Measurements from ENCODE around the gene PTP4A1. TPM values are rescaled to one million over a fixed set of nuclear protein-coding genes. Genes with fewer than 3 reads are reported as not detected.

PTP4A1 gene
- total and polyA plus RNA-seq, 7 donors, result 21.4 to 173 (median 44.5) TPM

- intact Hi-C loops (cut with DNase I), result no loop called here
These were observed 6.3 kb upstream of the PTP4A1 start for GRCh38 chr6:63565727-63566596.

DNA sequence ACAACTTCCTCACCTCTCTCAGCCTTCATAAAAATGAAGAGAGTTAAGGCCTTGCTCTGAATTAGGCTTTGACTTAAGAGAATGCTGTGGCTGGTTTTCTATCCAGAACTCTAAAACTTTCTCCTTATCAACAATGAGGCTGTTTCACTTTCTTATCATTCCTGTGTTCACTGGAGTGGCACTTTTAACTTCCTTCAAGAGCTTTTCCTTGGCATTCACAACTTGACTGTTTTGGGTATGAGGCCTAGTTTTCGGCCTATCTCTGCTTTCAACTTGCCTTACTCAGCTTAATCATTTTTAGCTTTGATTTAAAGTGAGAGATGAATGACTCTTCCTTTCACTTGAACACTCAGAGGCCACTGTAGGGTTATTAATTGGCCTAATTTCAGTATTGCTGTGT is 4.3 kb upstream of the PTP4A1 start:
- intact Hi-C loops (cut with DNase I), result no loop called here
- Histone ChIP-seq H3K4me3 (no peak overlapping the region), H3K36me3 (no peaks in the 10 kb centered on the region), H3K9me3 (no peaks in the 10 kb centered on the region), H3K27ac (no peak overlapping the region), H3K4me1 (peaks cover 0 to 17% (median 4%) of the 10 kb centered on the region in 4 donors), H3K27me3 (no peaks in the 10 kb centered on the region)
- DNase-seq, result no peak
- TF ChIP-seq POLR2AphosphoS5 (IDR thresholded peaks at IDR 0.05) (no peak), EP300 (IDR thresholded peaks at IDR 0.05) (no peak), POLR2A (IDR thresholded peaks at IDR 0.05) (no peak)
- TF ChIP-seq, protein P1, sequence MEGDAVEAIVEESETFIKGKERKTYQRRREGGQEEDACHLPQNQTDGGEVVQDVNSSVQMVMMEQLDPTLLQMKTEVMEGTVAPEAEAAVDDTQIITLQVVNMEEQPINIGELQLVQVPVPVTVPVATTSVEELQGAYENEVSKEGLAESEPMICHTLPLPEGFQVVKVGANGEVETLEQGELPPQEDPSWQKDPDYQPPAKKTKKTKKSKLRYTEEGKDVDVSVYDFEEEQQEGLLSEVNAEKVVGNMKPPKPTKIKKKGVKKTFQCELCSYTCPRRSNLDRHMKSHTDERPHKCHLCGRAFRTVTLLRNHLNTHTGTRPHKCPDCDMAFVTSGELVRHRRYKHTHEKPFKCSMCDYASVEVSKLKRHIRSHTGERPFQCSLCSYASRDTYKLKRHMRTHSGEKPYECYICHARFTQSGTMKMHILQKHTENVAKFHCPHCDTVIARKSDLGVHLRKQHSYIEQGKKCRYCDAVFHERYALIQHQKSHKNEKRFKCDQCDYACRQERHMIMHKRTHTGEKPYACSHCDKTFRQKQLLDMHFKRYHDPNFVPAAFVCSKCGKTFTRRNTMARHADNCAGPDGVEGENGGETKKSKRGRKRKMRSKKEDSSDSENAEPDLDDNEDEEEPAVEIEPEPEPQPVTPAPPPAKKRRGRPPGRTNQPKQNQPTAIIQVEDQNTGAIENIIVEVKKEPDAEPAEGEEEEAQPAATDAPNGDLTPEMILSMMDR (IDR thresholded peaks at IDR 0.05), result no peak
- WGBS, 2 donors, result 78 to 80% methylated on average over 1 of the region's 1 CpG

More at GRCh38 chr6:63565727-63566596, 6.3 kb upstream of the PTP4A1 start:
- H3K9me3 ChIP-seq, result no peaks in the 10 kb centered on the region
- no peaks in the 10 kb centered on the region for H3K36me3 ChIP-seq
- TF ChIP-seq POLR2AphosphoS5 (IDR thresholded peaks at IDR 0.05) (no peak), POLR2A (IDR thresholded peaks at IDR 0.05) (no peak), EP300 (IDR thresholded peaks at IDR 0.05) (no peak)
- TF ChIP-seq, protein P1 (IDR thresholded peaks at IDR 0.05), result no peak
- no peak overlapping the region for H3K27ac ChIP-seq
- H3K4me3 ChIP-seq, result no peak overlapping the region
- peaks cover 0 to 9% (median 0%) of the 10 kb centered on the region in 4 donors for H3K4me1 ChIP-seq
- 72 to 80% methylated on average over 4 of the region's 4 CpGs for WGBS, 2 donors
- H3K27me3 ChIP-seq, result no peaks in the 10 kb centered on the region
- DNase-seq, result no peak

DNA sequence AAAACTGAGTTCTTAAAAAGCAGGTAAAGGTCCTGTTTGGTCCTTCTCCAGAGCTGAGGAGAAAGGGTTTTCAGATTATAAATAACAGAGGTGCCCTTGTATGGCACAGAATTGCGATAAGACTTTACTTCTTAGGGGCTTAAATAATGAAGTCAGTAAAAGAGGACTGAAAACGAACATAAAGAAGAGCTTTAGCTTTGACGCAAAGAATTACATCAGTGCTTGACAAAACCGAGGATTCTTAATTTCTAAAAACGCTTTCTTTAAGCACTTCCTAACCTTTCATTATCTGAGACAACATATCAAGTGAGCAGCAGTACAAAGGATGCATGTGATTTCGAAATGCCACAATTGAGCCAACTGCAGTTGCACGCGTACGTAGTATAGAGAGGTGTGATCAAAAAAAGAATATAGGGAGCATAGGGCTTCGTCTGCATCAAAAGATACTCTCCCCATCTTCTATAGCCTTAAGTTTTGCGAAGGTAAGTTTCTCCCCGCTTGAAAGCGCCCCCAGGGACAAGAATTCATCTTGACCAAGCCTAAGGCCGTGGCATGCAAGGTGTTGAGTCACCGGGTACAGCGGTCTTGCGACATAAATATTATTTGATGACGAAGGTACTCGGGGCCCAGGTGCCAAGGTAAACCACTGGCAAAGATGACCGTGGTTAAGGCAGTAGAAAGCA is 778 bp upstream of the PTP4A1 start:
- DNase-seq, result peak; percentile 83
- TF ChIP-seq, protein P1 (IDR thresholded peaks at IDR 0.05), result no peak
- TF ChIP-seq POLR2A (IDR thresholded peaks at IDR 0.05) (no peak), POLR2AphosphoS5 (IDR thresholded peaks at IDR 0.05) (no peak), EP300 (IDR thresholded peaks at IDR 0.05) (no peak)
- 13 to 18% methylated on average over 20 of the region's 20 CpGs for WGBS, 2 donors
- Histone ChIP-seq H3K4me3 (peak overlapping the region; percentile 81 to 100 (median 95)), H3K27ac (peak overlapping the region; percentile 97 to 100 (median 100)), H3K27me3 (no peaks in the 10 kb centered on the region), H3K9me3 (no peaks in the 10 kb centered on the region), H3K4me1 (peaks cover 0 to 36% (median 19%) of the 10 kb centered on the region in 4 donors), H3K36me3 (peaks cover 0 to 3% (median 2%) of the 10 kb centered on the region in 4 donors)
- intact Hi-C loops (cut with DNase I), result loop anchor here (2.0 kb wide), 4 partner anchors 61 to 219 kb away; partner anchors contain the start of gene PHF3

- no peak for DNase-seq
- intact Hi-C loops (cut with DNase I), result loop anchor here (2.0 kb wide), 4 partner anchors 62 to 220 kb away; partner anchors contain the start of gene PHF3
These were observed 431 bp downstream of the PTP4A1 start for GRCh38 chr6:63572747-63573075.

More at GRCh38 chr6:63572747-63573075, 431 bp downstream of the PTP4A1 start:
- TF ChIP-seq POLR2AphosphoS5 (IDR thresholded peaks at IDR 0.05) (no peak), POLR2A (IDR thresholded peaks at IDR 0.05) (no peak), EP300 (IDR thresholded peaks at IDR 0.05) (no peak)
- TF ChIP-seq, protein P1 (IDR thresholded peaks at IDR 0.05), result no peak
- WGBS, 2 donors, result 1% methylated on average over 42 of the region's 42 CpGs
- H3K9me3 ChIP-seq, result no peaks in the 10 kb centered on the region
- peaks cover 0 to 40% (median 21%) of the 10 kb centered on the region in 4 donors for H3K4me1 ChIP-seq
- peak overlapping the region; percentile 97 to 100 (median 100) for H3K27ac ChIP-seq
- H3K27me3 ChIP-seq, result no peaks in the 10 kb centered on the region
- peaks cover 0 to 14% (median 9%) of the 10 kb centered on the region in 4 donors for H3K36me3 ChIP-seq
- peak overlapping the region; percentile 81 to 100 (median 95) for H3K4me3 ChIP-seq
